Vagina (tissue), 2 donors: ENCODE results near the gene RPH3AL. TPM values are rescaled to one million over a fixed set of nuclear protein-coding genes. Genes with fewer than 3 reads are reported as not detected.
"Not testable (repeated sequence)": the region's sequence is repeated elsewhere in the genome, so short reads cannot be mapped to it uniquely, and the experiment has no call there.

ENCODE experiments used
- DNase-seq, 2 donors: peaks; one replicate each; pipeline ENCODE4 v3.0.0-alpha.2; 2017; ENCODE audit errors: extremely low spot score in 2 of 2
- H3K27ac ChIP-seq: fragments of 200-600 bp; sonication (generic); one replicate; pipeline ENCODE4 v1.5.1; 2019
- H3K27me3 ChIP-seq: fragments of 200-600 bp; sonication (generic); one replicate; pipeline ENCODE4 v1.5.1; 2019
- H3K36me3 ChIP-seq, 2 donors: fragments of 200-600 bp; sonication (generic); one replicate each; pipeline ENCODE4 v1.5.1; 2017 to 2019
- H3K4me1 ChIP-seq: fragments of 200-600 bp; sonication (generic); one replicate; pipeline ENCODE4 v1.5.1; 2019
- H3K4me3 ChIP-seq, 2 donors: fragments of 200-600 bp; sonication (generic); 1 replicate in 1 of 2; 2 replicates in 1 of 2; pipeline ENCODE4 v1.5.1; 2016 to 2019
- H3K9me3 ChIP-seq: fragments of 200-600 bp; sonication (generic); one replicate; pipeline ENCODE4 v1.5.1; 2019
- CTCF ChIP-seq, 3 experiments: fragments of 450-650 bp in 2 of 3; fragments of 200-600 bp in 1 of 3; sonication (generic) in 1 of 3; IDR thresholded peaks; one replicate each; pipeline ENCODE4 v1.5.1; 2017 to 2019; ENCODE audit warnings: antibody characterized with exemption in 3 of 3, mild to moderate bottlenecking in 2 of 3, moderate library complexity in 2 of 3
- POLR2A ChIP-seq, 2 donors: fragments of 450-650 bp; IDR thresholded peaks; one replicate each; pipeline ENCODE4 v1.6.1; 2017; ENCODE audit warnings: antibody characterized with exemption in 2 of 2, mild to moderate bottlenecking in 2 of 2, moderate library complexity in 2 of 2
- POLR2AphosphoS5 ChIP-seq, 2 donors: sonication (generic); formaldehyde crosslinking; IDR thresholded peaks; one replicate each; pipeline ENCODE4 v1.9.0; 2017; ENCODE audit warnings: antibody characterized with exemption in 2 of 2, mild to moderate bottlenecking in 2 of 2, low read depth in 1 of 2; ENCODE audit not compliant: insufficient read depth in 1 of 2
- intact Hi-C: fragments of 100-400 bp; cut with DNase I; formaldehyde crosslinking; loops from one replicate; pipeline ENCODE4 v1.15.1; 2023
- total RNA-seq: library from RNA; depleted of rRNA; stranded (reverse); fragments of >200 nt; gene quantifications from one replicate; pipeline ENCODE4 v1.2.3, GENCODE V29; 2016

Gene RPH3AL
- total RNA-seq, 1 donor from 2014 or later, result 43.5 TPM

DNA sequence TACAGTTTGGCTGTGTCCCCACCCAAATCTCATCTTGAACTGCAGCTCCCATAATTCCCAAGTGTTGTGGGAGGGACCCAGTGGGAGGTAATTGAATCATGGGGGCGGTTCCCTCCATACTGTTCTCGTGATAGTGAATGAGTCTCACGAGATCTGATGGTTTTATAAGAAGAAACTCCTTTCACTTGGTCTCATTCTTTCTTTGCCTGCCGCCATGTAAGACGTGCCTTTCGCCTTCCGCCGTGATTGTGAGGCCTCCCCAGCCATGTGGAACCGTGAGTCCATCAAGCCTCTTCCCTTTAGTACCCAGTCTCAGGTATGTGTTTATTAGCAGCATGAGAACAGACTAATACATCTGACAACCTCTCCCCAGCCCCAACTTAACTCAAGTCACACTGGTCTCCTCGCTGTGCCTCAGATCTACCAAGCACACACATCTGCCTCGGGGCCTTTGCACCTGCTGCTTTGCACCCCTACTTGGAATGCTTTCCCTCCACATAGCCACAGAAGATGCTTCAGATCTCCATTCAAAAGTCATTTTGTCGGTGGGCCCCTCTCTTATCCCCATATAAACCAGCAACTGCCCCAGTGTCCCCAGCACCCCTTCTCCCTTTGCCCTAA is 74.4 kb downstream of the RPH3AL start:
- no peak overlapping the region for H3K4me3 ChIP-seq
- no peak for DNase-seq
- H3K27ac ChIP-seq, result no peak overlapping the region
- H3K36me3 ChIP-seq, result no peaks in the 10 kb centered on the region
- no peaks in the 10 kb centered on the region for H3K27me3 ChIP-seq
- H3K4me1 ChIP-seq, result no peaks in the 10 kb centered on the region
- intact Hi-C loops, result no loop called here
- no peak for TF ChIP-seq POLR2A (IDR thresholded peaks at IDR 0.05)
- TF ChIP-seq POLR2AphosphoS5 (IDR thresholded peaks at IDR 0.05; ENCODE audit: insufficient read depth in 1 of 2, low read depth in 1 of 2), result no peak
- TF ChIP-seq CTCF (IDR thresholded peaks at IDR 0.05), result no peak
- no peaks in the 10 kb centered on the region for H3K9me3 ChIP-seq

DNA sequence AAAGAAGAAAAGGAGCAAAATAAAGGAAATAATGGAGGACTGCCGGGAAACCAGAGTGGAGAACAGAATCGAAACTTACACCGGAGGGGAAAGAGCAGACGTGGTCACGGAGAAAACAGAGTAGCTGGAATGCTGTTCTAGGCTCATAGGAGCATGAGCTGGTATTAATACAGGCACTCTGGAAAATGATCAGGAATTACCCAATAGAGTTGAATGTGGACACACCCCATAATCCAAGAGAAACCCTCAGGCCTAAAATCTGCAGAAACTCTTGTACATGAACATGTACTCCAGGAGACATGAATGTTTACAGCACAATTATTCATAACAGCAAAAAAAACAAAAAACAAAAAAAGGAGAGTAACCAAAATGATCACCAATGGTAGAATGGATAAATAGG is 77.7 kb downstream of the RPH3AL start:
- H3K36me3 ChIP-seq, result no peaks in the 10 kb centered on the region
- DNase-seq, result no peak
- TF ChIP-seq POLR2AphosphoS5 (IDR thresholded peaks at IDR 0.05; ENCODE audit: insufficient read depth in 1 of 2, low read depth in 1 of 2) (no peak), CTCF (IDR thresholded peaks at IDR 0.05) (no peak), POLR2A (IDR thresholded peaks at IDR 0.05) (no peak)
- intact Hi-C loops, result no loop called here
- no peak overlapping the region for H3K27ac ChIP-seq
- no peak overlapping the region for H3K4me3 ChIP-seq
- H3K9me3 ChIP-seq, result no peaks in the 10 kb centered on the region
- no peaks in the 10 kb centered on the region for H3K4me1 ChIP-seq
- no peaks in the 10 kb centered on the region for H3K27me3 ChIP-seq

DNA sequence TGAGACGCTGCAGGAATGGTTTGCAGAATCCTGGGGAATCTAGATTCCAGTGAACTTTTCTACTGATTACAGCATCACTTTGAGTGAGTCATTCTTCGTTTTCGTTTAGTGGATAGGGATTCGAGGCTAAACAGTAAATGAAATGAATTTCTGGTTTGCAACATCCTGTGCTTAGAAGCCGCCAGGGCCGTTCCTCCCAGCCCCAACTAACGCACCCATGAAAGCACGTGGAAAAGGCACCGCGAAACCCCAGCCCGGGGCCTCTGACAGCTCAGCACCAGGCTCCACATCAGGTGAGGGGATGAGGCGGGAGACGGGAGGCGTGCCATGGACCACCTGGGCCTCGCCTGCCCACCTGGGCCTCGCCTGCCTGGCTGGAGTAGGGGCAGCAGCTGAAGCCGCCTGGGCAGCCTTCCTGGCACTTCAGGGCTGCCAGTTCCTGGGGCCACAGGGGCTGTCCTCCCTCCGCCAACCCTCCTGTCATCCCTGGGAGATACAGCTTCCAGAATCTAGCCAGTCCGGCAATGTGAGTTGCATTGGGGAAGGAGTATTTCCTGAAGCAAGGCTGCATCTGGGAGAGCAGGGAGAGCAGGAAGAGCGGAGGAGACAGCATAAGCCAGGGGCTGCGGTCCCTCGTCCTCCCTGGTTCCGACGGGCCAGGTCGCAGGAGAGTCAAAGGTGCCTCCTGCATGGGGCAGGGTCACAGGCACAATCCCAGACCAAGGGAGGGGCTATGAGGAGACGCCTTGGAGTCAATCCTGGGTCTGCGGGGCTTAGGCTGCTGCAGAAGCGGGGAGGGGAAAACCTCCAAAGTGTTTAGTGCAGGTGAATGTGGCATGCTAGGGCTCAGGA is 78.4 kb downstream of the RPH3AL start:
- no peaks in the 10 kb centered on the region for H3K9me3 ChIP-seq
- intact Hi-C loops, result no loop called here
- H3K36me3 ChIP-seq, result no peaks in the 10 kb centered on the region
- no peak for TF ChIP-seq POLR2A (IDR thresholded peaks at IDR 0.05)
- no peak for TF ChIP-seq POLR2AphosphoS5 (IDR thresholded peaks at IDR 0.05; ENCODE audit: insufficient read depth in 1 of 2, low read depth in 1 of 2)
- TF ChIP-seq CTCF (IDR thresholded peaks at IDR 0.05), result no peak
- no peaks in the 10 kb centered on the region for H3K4me1 ChIP-seq
- no peak overlapping the region for H3K27ac ChIP-seq
- no peak for DNase-seq
- H3K4me3 ChIP-seq, result no peak overlapping the region
- no peaks in the 10 kb centered on the region for H3K27me3 ChIP-seq

DNA sequence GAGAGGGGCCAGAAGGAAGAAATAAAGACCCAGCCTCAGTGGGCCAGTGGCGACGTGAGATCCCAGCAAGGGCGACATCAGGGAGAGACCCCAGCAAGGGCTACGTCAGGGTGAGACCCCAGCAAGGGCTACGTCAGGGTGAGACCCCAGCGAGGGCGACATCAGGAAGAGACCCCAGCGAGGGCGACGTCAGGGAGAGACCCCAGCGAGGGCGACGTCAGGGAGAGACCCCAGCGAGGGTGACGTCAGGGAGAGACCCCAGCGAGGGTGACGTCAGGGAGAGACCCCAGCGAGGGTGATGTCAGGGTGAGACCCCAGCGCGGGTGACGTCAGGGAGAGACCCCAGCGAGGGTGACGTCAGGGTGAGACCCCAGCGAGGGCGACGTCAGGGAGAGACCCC is 79.8 kb downstream of the RPH3AL start:
- H3K4me3 ChIP-seq, intact Hi-C loops, H3K36me3 ChIP-seq, H3K27ac ChIP-seq, DNase-seq, H3K9me3 ChIP-seq, H3K27me3 ChIP-seq, H3K4me1 ChIP-seq: not testable (repeated sequence)

- H3K9me3 ChIP-seq, H3K36me3 ChIP-seq, H3K27ac ChIP-seq, H3K27me3 ChIP-seq, H3K4me1 ChIP-seq, DNase-seq, intact Hi-C loops, H3K4me3 ChIP-seq: not testable (repeated sequence)
Measured at GRCh38 chr17:271928-272623, 80.5 kb downstream of the RPH3AL start.
